GM23248 (cell line): ENCODE measurements around the gene ZNF667.

ENCODE experiments used
- EZH2 ChIP-seq: fragments of 200-600 bp; sonication (generic); IDR thresholded peaks from 2 replicates; pipeline ENCODE4 v1.6.1; 2018; ENCODE audit warnings: antibody characterized with exemption, mild to moderate bottlenecking; ENCODE audit not compliant: insufficient read depth, poor library complexity, severe bottlenecking
- EZH2phosphoT487 ChIP-seq: fragments of 200-600 bp; sonication (generic); IDR thresholded peaks from 2 replicates; pipeline ENCODE4 v1.6.1; 2018; ENCODE audit warnings: antibody characterized with exemption, moderate library complexity, mild to moderate bottlenecking, low read depth; ENCODE audit not compliant: insufficient read depth

GRCh38 chr19:56525214-56525860 is 48.2 kb upstream of the ZNF667 start:
- TF ChIP-seq EZH2 (no peak), EZH2phosphoT487 (no peak)
